ENCODE measurements around the gene PTGDS. TPM values are rescaled to one million over a fixed set of nuclear protein-coding genes. Genes with fewer than 3 reads are reported as not detected.

Gene PTGDS
- total and polyA plus RNA-seq, 9 of the 15 experiments (the other 6 are each of a cell fraction or from before 2014, with no cell fraction given): 0.46 to 7.1 (median 2.0) TPM

DNA sequence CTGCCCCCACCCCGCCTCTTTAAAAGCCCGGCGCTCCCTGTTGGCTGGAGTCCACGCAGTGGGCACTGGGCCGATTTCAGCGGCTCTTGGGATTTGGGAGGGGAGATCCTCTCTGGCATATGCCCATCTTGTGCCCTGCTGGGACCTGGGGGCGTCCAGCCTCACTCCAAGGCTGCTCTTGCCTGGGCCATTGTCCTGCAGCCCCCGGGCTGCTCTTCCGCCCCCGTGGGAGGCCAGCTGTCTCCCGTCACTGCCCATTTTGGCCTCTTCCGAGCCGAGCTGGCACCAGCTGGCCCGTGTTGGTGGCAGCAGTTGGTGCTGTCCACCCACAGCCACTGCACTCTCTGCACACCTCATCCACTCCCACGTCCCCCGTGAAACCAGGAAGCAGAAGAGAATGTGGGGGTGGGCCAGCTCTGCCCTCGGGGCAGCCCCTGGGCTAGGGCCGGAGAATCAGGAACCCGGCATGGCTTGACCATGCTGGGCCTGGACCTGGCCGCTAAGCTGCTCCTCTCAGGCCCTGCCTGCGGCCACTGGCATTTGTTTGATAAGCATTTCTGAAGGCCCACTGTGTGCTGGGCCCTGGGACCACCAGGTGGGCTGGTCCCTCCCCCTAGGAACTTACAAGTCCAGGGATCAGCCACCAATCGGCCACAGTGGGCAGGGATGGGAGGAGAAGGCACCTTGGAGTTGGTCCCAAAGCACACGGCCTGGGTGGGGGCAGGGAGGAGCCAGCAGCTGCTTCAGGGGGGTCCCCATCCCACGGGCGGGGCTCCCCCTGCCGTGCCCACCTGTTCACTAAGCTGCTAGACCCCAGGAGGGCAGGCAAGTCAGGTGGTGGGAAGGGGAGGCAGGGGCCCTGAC, 30.0 kb upstream of the PTGDS start:
- Histone ChIP-seq H3K36me3 (ENCODE audit: control insufficient read depth, insufficient read depth, low read length) (peaks cover 12% of the 10 kb centered on the region; the same call in 1 of the 3 replicates), H3K9me1 (ENCODE audit: control insufficient read depth, insufficient read depth, low read length) (peaks cover 2% of the 10 kb centered on the region), H4K20me1 (replicated peaks; ENCODE audit: control insufficient read depth, insufficient read depth, low read length) (no peaks in the 10 kb centered on the region), H3K9ac (ENCODE audit: insufficient read depth in 1 of 2, low read depth in 2 of 2, low read length in 2 of 2) (peak overlapping the region in 1 of 2 experiments; percentile 86; a peak in 2 of 4 replicates), H3K4me2 (ENCODE audit: insufficient read depth, low read length) (no peak overlapping the region), H3K79me2 (ENCODE audit: control insufficient read depth, insufficient read depth, low read length) (peaks cover 22% of the 10 kb centered on the region), H3K4me3 (no peak overlapping the region), H2AFZ (ENCODE audit: low read depth, low read length) (no peak overlapping the region), H3K27me3 (ENCODE audit: control insufficient read depth in 2 of 2, insufficient read depth in 2 of 2, low read length in 2 of 2) (no peaks in the 10 kb centered on the region), H3K4me1 (replicated peaks in 1 of 2; ENCODE audit: control insufficient read depth in 2 of 2, insufficient read depth in 2 of 2, low read length in 2 of 2) (peaks cover 24 to 84% of the 10 kb centered on the region in 2 experiments), H3K9me3 (replicated peaks; ENCODE audit: control insufficient read depth, insufficient read depth, low read depth, low read length) (no peaks in the 10 kb centered on the region), H3K27ac (ENCODE audit: extremely low read depth, low read depth, low read length) (no peak overlapping the region)
- CTCF ChIA-PET (ENCODE audit: low intra/inter-chr PET ratio): interaction anchor here (2.0 to 3.4 kb wide), 2 partner anchors 81 to 87 kb away, joined by 17 to 47 read pairs; partner anchors contain the start of gene ABCA2
- ATAC-seq (no peak), DNase-seq (ENCODE audit: extremely low read depth in 1 of 4, low spot score in 3 of 4) (no peak), FAIRE-seq (no peak)
- intact Hi-C loops (cut with micrococcal nuclease) (loop anchor here (5.0 kb wide), 2 partner anchors 45 to 160 kb away; partner anchors contain the start of gene PAXX), in situ Hi-C loops (cut with MboI) (loop anchor here (5.0 kb wide), 1 partner anchor 90 kb away; no protein-coding TSS in a partner anchor)
- POLR2A ChIA-PET: interaction anchor here (0.8 to 1.9 kb wide), 4 partner anchors 10 to 88 kb away, joined by 3 to 8 read pairs (median 6); no protein-coding TSS in a partner anchor
- TF ChIP-seq MAFG (tag; conservative IDR thresholded peaks at IDR 0.05) (no peak), NFATC3 (IDR thresholded peaks at IDR 0.05) (no peak), ZNF583 (CRISPR knock-in tag; IDR thresholded peaks at IDR 0.05) (no peak), ZKSCAN1 (IDR thresholded peaks at IDR 0.05; ENCODE audit: low read depth, low read length) (peak; percentile 80), IRF2 (CRISPR knock-in tag; IDR thresholded peaks at IDR 0.05) (0 out of 2 replicates have a peak, but pooled peaks have one; percentile 41)
- 79% methylated on average over 19 of the region's 26 CpGs for WGBS (ENCODE audit: insufficient coverage, low coverage, missing lambda C conversion rate)
- no TSS peak for BruUV-seq (replicated peaks)
